ENCODE measurements around the gene DPP9.

DPP9 gene

DNA sequence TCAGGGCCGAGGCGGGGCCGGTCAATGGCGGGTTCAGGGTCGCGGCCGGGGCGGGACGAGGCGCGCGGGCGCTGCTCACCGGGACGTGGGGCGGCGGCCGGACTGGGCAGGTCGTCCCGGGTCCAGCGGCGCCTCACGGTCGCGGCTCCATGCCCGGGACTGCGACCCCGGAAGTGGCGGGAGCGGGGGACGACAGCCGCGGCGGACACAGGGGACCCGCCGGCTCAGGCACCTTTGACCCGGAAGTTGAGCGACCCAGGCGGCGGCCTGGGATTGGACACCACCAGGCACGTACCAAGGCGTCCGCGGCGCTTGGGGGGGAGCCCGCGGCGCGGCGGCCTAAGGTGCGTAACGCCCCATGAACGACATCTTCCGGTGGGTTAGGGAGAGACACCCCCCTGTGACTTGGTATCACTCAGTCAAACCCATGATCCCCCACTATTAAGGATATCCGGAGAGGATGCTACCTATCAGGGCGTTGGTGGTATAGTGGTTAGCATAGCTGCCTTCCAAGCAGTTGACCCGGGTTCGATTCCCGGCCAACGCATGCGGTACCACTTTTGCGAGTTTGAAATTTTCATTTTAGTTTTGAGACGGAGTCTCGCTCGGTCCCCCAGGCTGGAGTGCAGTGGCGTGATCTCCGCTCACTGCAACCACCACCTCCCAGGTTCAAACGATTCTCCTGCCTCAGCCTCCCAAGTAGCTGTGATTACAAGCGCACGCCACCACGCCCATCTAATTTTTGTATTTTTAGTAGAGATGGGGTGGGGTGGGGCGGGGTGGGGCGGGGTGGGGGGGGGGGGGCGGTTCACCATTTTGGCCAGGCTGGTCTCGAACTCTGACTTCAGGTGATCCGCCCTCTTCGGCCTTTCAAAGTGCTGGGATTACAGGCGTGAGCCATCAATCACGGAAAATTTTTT, at the start of gene DPP9:
Gene DPP9 (minus strand): TSS at position 248 of the 920 bp plus-strand sequence. CDS start 3,936 bp downstream, outside the sequence.
- no peak for TF ChIP-seq GATA3 (IDR thresholded peaks at IDR 0.05; ENCODE audit: low read depth, low read length)
- TF ChIP-seq GATA2 (IDR thresholded peaks at IDR 0.05; ENCODE audit: low read depth, low read length) = no peak

- TF ChIP-seq GATA3 (IDR thresholded peaks at IDR 0.05; ENCODE audit: low read depth, low read length) = no peak
- no peak for TF ChIP-seq GATA2 (IDR thresholded peaks at IDR 0.05; ENCODE audit: low read depth, low read length)
Observed at GRCh38 chr19:4773047-4773640, 49.5 kb upstream of the DPP9 start.

DNA sequence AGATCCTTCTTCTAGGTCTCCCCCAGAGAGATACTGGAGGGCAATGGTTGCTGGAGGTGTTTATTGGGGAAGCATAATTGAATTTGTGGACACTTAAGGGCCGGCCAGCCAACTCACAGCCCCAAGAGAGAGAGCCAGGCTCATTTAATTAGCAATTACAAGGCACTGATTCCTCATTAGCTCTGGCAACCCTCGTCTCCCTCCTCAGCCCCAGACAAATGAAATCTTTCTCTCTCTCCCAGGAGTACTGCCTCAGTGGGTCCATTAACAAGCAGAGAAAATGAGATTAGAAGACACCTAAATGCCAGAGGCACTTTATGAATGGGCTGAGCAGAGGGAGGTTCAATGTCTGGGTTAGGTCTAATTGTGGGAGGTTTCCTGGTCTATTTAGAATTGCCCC, 48.9 kb upstream of the DPP9 start:
- TF ChIP-seq GATA2 (IDR thresholded peaks at IDR 0.05; ENCODE audit: low read depth, low read length) (no peak), GATA3 (IDR thresholded peaks at IDR 0.05; ENCODE audit: low read depth, low read length) (no peak)

- TF ChIP-seq GATA3 (IDR thresholded peaks at IDR 0.05; ENCODE audit: low read depth, low read length) = no peak
- no peak for TF ChIP-seq GATA2 (IDR thresholded peaks at IDR 0.05; ENCODE audit: low read depth, low read length)
Observed at GRCh38 chr19:4768934-4769777, 45.5 kb upstream of the DPP9 start.

- TF ChIP-seq GATA3 (IDR thresholded peaks at IDR 0.05; ENCODE audit: low read depth, low read length) = no peak
- TF ChIP-seq GATA2 (IDR thresholded peaks at IDR 0.05; ENCODE audit: low read depth, low read length) = no peak
Observed at GRCh38 chr19:4764393-4764660, 40.7 kb upstream of the DPP9 start.

GRCh38 chr19:4763021-4763420, 39.4 kb upstream of the DPP9 start:
- TF ChIP-seq GATA3 (IDR thresholded peaks at IDR 0.05; ENCODE audit: low read depth, low read length) (no peak), GATA2 (IDR thresholded peaks at IDR 0.05; ENCODE audit: low read depth, low read length) (no peak)

GRCh38 chr19:4760285-4760650, 36.6 kb upstream of the DPP9 start:
- TF ChIP-seq GATA3 (IDR thresholded peaks at IDR 0.05; ENCODE audit: low read depth, low read length) (no peak), GATA2 (IDR thresholded peaks at IDR 0.05; ENCODE audit: low read depth, low read length) (no peak)

- no peak for TF ChIP-seq GATA3 (IDR thresholded peaks at IDR 0.05; ENCODE audit: low read depth, low read length)
- no peak for TF ChIP-seq GATA2 (IDR thresholded peaks at IDR 0.05; ENCODE audit: low read depth, low read length)
Observed at GRCh38 chr19:4759388-4760284, 36.0 kb upstream of the DPP9 start.

GRCh38 chr19:4758659-4759058, 35.0 kb upstream of the DPP9 start:
- TF ChIP-seq GATA3 (IDR thresholded peaks at IDR 0.05; ENCODE audit: low read depth, low read length) = no peak
- TF ChIP-seq GATA2 (IDR thresholded peaks at IDR 0.05; ENCODE audit: low read depth, low read length) = no peak

DNA sequence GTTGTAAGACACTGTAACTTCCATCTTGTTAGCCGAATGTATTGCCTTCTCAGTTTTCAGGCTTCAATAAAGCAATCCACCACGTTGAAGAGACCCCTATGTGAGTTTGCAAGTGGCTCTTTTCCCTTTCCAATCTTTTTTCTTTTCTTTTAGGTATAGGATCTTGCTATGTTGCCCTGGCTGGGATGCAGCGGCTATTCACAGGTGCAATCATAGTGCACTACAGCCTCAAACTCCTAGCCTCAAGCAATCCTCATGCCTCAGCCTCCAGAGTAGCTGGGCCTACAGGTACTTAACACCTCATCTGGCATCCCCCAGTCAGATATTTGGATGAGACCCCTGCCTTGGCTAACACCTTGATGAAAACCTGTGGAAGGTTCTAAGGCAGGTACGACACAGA, 34.4 kb upstream of the DPP9 start:
- TF ChIP-seq GATA3 (IDR thresholded peaks at IDR 0.05; ENCODE audit: low read depth, low read length) = no peak
- no peak for TF ChIP-seq GATA2 (IDR thresholded peaks at IDR 0.05; ENCODE audit: low read depth, low read length)

- TF ChIP-seq GATA2 (IDR thresholded peaks at IDR 0.05; ENCODE audit: low read depth, low read length) = no peak
- no peak for TF ChIP-seq GATA3 (IDR thresholded peaks at IDR 0.05; ENCODE audit: low read depth, low read length)
Observed at GRCh38 chr19:4755459-4755858, 31.8 kb upstream of the DPP9 start.

DNA sequence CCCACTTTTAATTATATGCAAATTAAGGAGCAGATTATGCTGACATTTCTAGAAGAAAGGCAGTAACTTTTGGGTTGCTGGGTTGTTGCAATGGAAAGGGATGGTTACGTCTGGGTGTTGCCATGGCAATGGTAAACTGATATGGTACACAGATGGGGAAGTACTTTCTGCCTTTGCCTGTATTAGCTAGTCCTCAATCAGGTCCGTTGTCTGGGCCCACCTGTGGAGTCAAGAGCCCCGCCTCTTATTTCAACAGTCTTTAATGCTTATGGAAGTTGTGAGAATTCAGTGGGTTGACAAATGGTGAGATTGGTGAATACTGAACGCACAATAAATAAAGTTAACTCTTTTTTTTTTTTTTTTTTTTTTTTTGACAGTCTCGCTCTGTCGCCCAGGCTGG, 30.6 kb upstream of the DPP9 start:
- no peak for TF ChIP-seq GATA2 (IDR thresholded peaks at IDR 0.05; ENCODE audit: low read depth, low read length)
- no peak for TF ChIP-seq GATA3 (IDR thresholded peaks at IDR 0.05; ENCODE audit: low read depth, low read length)

DNA sequence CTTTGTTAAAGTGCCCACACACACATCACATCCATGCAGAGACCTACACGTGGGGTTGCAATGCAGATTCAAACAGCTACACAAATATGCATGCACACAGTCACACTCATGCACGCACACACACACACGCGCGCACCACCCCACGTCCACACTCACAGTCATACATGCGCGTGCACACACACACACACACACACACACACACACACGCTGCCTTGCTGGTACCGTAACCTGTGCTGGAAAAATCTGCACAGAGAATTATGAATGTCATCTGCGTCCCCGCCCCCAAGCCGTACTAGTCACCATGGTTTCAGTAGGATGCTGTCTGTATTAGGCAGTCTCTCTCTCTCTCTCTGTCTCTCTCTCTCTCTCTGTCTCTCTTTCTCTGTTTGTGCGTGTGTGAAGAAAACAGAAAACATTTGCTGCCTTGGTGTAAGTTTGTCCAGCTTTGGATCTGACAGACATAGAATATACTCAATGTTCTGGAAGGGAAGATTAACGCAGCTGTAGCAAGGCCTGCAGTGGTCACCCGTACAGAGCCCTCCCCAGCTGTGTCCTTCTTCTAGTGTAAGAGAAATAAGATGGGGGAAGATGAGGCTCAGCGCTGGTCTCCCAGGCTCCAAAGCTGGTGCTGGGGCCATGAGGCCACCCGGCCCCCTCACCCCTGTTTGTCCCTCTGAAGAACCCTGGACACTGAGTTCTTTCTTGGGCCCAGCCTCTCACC, 26.4 kb upstream of the DPP9 start:
- TF ChIP-seq GATA3 (IDR thresholded peaks at IDR 0.05; ENCODE audit: low read depth, low read length) (no peak), GATA2 (IDR thresholded peaks at IDR 0.05; ENCODE audit: low read depth, low read length) (no peak)
